WTC11 (cell line): ENCODE data around the gene SURF6. TPM values are rescaled to one million over a fixed set of nuclear protein-coding genes. Genes with fewer than 3 reads are reported as not detected.

Experiments used
- ATAC-seq: fragments of 200-7000 bp; cut with Tn5 transposase; 2 replicates; pipeline ENCODE4 v1.10.0; 2021; ENCODE audit warnings: mild to moderate bottlenecking, moderate library complexity
- CTCF ChIA-PET: fragments of 300-600 bp; sonication (Branson Sonifier 250); formaldehyde crosslinking; loops from one replicate; lab custom pipeline; 2021; ENCODE audit warnings: antibody characterized with exemption; lab: Charles Lee
- POLR2A ChIA-PET: fragments of 350-600 bp; sonication (Branson Sonifier 250); formaldehyde crosslinking; loops from one replicate; lab custom pipeline; 2021; ENCODE audit warnings: antibody characterized with exemption; lab: Charles Lee
- DNase-seq: peaks from one replicate; pipeline ENCODE4 v3.0.0; 2021; ENCODE audit warnings: low spot score
- H3K27ac Mint-ChIP-seq: 2 replicates; pipeline ENCODE4 v1.8.0; 2021; ENCODE audit warnings: mixed read lengths
- H3K27me3 Mint-ChIP-seq: 2 replicates; pipeline ENCODE4 v1.8.0; 2021; ENCODE audit warnings: low read depth, mild to moderate bottlenecking, moderate library complexity, mixed read lengths
- H3K36me3 Mint-ChIP-seq: 2 replicates; pipeline ENCODE4 v1.8.0; 2021; ENCODE audit warnings: mixed read lengths
- H3K4me1 Mint-ChIP-seq: 2 replicates; pipeline ENCODE4 v1.8.0; 2022; ENCODE audit warnings: mixed read lengths
- H3K4me3 Mint-ChIP-seq: 2 replicates; pipeline ENCODE4 v1.8.0; 2021; ENCODE audit warnings: mild to moderate bottlenecking, moderate library complexity, mixed read lengths
- H3K9me3 Mint-ChIP-seq: 2 replicates; pipeline ENCODE4 v1.8.0; 2021; ENCODE audit warnings: mixed read lengths
- JAZF1 ChIP-seq: fragments of 250-450 bp; sonication (Bioruptor Pico); IDR thresholded peaks from 2 replicates; pipeline ENCODE4 v1.9.0; 2021; ENCODE audit warnings: moderate library complexity, mild to moderate bottlenecking, inconsistent platforms
- JUN ChIP-seq: sonication (generic); formaldehyde crosslinking; IDR thresholded peaks from 2 replicates; pipeline ENCODE4 v1.8.0; 2023; ENCODE audit warnings: mild to moderate bottlenecking, missing genetic modification reagents
- KAT7 ChIP-seq: sonication (generic); formaldehyde crosslinking; IDR thresholded peaks from 2 replicates; pipeline ENCODE4 v1.8.1; 2023; ENCODE audit warnings: missing genetic modification reagents, mild to moderate bottlenecking, borderline replicate concordance
- NR2C2 ChIP-seq: sonication (generic); formaldehyde crosslinking; IDR thresholded peaks from 2 replicates; pipeline ENCODE4 v1.8.0; 2022; ENCODE audit warnings: mild to moderate bottlenecking, missing genetic modification reagents
- OVOL2 ChIP-seq: fragments of 250-450 bp; sonication (Bioruptor Pico); IDR thresholded peaks from 2 replicates; pipeline ENCODE4 v1.9.0; 2021; ENCODE audit warnings: mild to moderate bottlenecking, borderline replicate concordance
- RORB ChIP-seq: fragments of 250-450 bp; sonication (Bioruptor Pico); IDR thresholded peaks from 2 replicates; pipeline ENCODE4 v1.9.0; 2021; ENCODE audit warnings: mild to moderate bottlenecking
- SOX15 ChIP-seq: fragments of 250-450 bp; sonication (Bioruptor Pico); IDR thresholded peaks from 2 replicates; pipeline ENCODE4 v1.9.0; 2021; ENCODE audit warnings: mild to moderate bottlenecking
- ZNF138 ChIP-seq: sonication (generic); formaldehyde crosslinking; conservative IDR thresholded peaks from 2 replicates; pipeline ENCODE4 v1.8.1; 2022; ENCODE audit warnings: mild to moderate bottlenecking, moderate library complexity, missing genetic modification reagents
- ZNF263 ChIP-seq: sonication (generic); formaldehyde crosslinking; IDR thresholded peaks from 2 replicates; pipeline ENCODE4 v1.8.1; 2022; ENCODE audit warnings: low read depth, mild to moderate bottlenecking, moderate library complexity, missing genetic modification reagents
- total RNA-seq: library from RNA; stranded (reverse); gene quantifications from 3 replicates; pipeline ENCODE4 v1.2.3, GENCODE V29; 2021
- TF ChIP-seq, protein P1 (sequence below): sonication (generic); formaldehyde crosslinking; IDR thresholded peaks from 2 replicates; pipeline ENCODE4 v1.8.1; 2023; ENCODE audit warnings: mild to moderate bottlenecking, missing genetic modification reagents
- TF ChIP-seq, protein P2 (sequence below): sonication (generic); formaldehyde crosslinking; IDR thresholded peaks from 2 replicates; pipeline ENCODE4 v1.8.1; 2022; ENCODE audit warnings: missing genetic modification reagents, borderline replicate concordance
- TF ChIP-seq, protein P3 (sequence below): sonication (generic); formaldehyde crosslinking; IDR thresholded peaks from 2 replicates; pipeline ENCODE4 v1.8.0; 2022; ENCODE audit warnings: mild to moderate bottlenecking, missing genetic modification reagents
- TF ChIP-seq, protein P4 (sequence below): sonication (generic); formaldehyde crosslinking; IDR thresholded peaks from 2 replicates; pipeline ENCODE4 v1.8.1; 2023; ENCODE audit warnings: mild to moderate bottlenecking, moderate library complexity, missing genetic modification reagents
- TF ChIP-seq, protein P5 (sequence below): sonication (generic); formaldehyde crosslinking; IDR thresholded peaks from 2 replicates; pipeline ENCODE4 v1.8.0; 2023; ENCODE audit warnings: missing genetic modification reagents
- TF ChIP-seq, protein P6 (sequence below): fragments of 250-450 bp; sonication (Bioruptor Pico); IDR thresholded peaks from 2 replicates; pipeline ENCODE4 v2.1.2; 2022; ENCODE audit warnings: mild to moderate bottlenecking, moderate library complexity
- TF ChIP-seq, protein P7 (sequence below): fragments of 200-600 bp; IDR thresholded peaks from 2 replicates; pipeline ENCODE4 v1.8.0; 2022; ENCODE audit warnings: antibody characterized with exemption

Gene SURF6
- total RNA-seq, 1 experiment from 2014 or later: 67.2 TPM

DNA sequence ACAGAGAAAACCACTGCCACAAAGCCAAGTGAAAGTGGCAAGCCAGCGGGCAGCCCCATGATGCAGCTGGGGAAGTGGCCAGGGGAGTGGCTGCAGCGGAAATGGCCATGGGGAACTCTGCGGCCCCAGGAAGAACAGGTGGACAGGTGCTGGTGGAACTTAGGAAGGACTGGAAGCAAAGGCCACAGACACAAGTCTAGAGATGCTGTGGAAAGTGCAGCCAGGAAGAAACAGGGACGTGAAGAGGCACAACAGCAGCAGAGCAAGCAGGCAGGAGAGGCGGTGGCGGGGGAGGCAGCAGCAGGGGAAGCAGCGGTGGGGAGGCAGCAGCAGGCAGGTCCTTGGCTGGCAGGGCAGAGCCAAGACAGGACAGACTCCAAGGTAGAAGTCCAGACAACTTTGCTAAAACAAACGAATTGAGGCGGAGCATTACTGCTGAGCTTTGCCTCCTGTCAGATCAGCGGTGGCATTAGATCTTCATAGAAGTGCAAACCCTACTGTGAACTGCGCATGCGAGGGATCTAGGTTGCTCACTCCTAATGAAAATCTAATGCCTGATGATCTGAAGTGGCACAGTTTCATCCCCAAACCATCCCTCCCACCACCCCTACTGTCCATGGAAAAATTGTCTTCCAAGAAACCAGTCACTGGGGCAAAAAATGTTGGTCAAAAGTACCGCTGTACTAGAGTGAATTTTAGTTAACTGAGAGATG is 11.8 kb downstream of the SURF6 start:
- no peak overlapping the region for H3K4me3 Mint-ChIP-seq
- TF ChIP-seq, protein P1, sequence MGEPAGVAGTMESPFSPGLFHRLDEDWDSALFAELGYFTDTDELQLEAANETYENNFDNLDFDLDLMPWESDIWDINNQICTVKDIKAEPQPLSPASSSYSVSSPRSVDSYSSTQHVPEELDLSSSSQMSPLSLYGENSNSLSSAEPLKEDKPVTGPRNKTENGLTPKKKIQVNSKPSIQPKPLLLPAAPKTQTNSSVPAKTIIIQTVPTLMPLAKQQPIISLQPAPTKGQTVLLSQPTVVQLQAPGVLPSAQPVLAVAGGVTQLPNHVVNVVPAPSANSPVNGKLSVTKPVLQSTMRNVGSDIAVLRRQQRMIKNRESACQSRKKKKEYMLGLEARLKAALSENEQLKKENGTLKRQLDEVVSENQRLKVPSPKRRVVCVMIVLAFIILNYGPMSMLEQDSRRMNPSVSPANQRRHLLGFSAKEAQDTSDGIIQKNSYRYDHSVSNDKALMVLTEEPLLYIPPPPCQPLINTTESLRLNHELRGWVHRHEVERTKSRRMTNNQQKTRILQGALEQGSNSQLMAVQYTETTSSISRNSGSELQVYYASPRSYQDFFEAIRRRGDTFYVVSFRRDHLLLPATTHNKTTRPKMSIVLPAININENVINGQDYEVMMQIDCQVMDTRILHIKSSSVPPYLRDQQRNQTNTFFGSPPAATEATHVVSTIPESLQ (CRISPR knock-in tag): no peak
- TF ChIP-seq, protein P2, sequence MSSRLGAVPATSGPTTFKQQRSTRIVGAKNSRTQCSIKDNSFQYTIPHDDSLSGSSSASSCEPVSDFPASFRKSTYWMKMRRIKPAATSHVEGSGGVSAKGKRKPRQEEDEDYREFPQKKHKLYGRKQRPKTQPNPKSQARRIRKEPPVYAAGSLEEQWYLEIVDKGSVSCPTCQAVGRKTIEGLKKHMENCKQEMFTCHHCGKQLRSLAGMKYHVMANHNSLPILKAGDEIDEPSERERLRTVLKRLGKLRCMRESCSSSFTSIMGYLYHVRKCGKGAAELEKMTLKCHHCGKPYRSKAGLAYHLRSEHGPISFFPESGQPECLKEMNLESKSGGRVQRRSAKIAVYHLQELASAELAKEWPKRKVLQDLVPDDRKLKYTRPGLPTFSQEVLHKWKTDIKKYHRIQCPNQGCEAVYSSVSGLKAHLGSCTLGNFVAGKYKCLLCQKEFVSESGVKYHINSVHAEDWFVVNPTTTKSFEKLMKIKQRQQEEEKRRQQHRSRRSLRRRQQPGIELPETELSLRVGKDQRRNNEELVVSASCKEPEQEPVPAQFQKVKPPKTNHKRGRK (CRISPR knock-in tag): no peak
- TF ChIP-seq OVOL2 (CRISPR knock-in tag) (no peak), RORB (CRISPR knock-in tag) (no peak), SOX15 (no peak), JUN (CRISPR knock-in tag) (no peak), JAZF1 (no peak), ZNF263 (CRISPR knock-in tag) (no peak), KAT7 (CRISPR knock-in tag) (no peak), NR2C2 (CRISPR knock-in tag) (no peak), ZNF138 (no peak)
- TF ChIP-seq, protein P3, sequence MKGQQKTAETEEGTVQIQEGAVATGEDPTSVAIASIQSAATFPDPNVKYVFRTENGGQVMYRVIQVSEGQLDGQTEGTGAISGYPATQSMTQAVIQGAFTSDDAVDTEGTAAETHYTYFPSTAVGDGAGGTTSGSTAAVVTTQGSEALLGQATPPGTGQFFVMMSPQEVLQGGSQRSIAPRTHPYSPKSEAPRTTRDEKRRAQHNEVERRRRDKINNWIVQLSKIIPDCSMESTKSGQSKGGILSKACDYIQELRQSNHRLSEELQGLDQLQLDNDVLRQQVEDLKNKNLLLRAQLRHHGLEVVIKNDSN (CRISPR knock-in tag): no peak
- TF ChIP-seq, protein P4, sequence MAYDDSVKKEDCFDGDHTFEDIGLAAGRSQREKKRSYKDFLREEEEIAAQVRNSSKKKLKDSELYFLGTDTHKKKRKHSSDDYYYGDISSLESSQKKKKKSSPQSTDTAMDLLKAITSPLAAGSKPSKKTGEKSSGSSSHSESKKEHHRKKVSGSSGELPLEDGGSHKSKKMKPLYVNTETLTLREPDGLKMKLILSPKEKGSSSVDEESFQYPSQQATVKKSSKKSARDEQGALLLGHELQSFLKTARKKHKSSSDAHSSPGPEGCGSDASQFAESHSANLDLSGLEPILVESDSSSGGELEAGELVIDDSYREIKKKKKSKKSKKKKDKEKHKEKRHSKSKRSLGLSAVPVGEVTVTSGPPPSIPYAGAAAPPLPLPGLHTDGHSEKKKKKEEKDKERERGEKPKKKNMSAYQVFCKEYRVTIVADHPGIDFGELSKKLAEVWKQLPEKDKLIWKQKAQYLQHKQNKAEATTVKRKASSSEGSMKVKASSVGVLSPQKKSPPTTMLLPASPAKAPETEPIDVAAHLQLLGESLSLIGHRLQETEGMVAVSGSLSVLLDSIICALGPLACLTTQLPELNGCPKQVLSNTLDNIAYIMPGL (CRISPR knock-in tag): no peak
- TF ChIP-seq, protein P5, sequence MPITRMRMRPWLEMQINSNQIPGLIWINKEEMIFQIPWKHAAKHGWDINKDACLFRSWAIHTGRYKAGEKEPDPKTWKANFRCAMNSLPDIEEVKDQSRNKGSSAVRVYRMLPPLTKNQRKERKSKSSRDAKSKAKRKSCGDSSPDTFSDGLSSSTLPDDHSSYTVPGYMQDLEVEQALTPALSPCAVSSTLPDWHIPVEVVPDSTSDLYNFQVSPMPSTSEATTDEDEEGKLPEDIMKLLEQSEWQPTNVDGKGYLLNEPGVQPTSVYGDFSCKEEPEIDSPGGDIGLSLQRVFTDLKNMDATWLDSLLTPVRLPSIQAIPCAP (CRISPR knock-in tag): no peak
- TF ChIP-seq, protein P6, sequence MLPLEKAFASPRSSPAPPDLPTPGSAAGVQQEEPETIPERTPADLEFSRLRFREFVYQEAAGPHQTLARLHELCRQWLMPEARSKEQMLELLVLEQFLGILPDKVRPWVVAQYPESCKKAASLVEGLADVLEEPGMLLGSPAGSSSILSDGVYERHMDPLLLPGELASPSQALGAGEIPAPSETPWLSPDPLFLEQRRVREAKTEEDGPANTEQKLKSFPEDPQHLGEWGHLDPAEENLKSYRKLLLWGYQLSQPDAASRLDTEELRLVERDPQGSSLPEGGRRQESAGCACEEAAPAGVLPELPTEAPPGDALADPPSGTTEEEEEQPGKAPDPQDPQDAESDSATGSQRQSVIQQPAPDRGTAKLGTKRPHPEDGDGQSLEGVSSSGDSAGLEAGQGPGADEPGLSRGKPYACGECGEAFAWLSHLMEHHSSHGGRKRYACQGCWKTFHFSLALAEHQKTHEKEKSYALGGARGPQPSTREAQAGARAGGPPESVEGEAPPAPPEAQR (CRISPR knock-in tag): no peak
- TF ChIP-seq, protein P7, sequence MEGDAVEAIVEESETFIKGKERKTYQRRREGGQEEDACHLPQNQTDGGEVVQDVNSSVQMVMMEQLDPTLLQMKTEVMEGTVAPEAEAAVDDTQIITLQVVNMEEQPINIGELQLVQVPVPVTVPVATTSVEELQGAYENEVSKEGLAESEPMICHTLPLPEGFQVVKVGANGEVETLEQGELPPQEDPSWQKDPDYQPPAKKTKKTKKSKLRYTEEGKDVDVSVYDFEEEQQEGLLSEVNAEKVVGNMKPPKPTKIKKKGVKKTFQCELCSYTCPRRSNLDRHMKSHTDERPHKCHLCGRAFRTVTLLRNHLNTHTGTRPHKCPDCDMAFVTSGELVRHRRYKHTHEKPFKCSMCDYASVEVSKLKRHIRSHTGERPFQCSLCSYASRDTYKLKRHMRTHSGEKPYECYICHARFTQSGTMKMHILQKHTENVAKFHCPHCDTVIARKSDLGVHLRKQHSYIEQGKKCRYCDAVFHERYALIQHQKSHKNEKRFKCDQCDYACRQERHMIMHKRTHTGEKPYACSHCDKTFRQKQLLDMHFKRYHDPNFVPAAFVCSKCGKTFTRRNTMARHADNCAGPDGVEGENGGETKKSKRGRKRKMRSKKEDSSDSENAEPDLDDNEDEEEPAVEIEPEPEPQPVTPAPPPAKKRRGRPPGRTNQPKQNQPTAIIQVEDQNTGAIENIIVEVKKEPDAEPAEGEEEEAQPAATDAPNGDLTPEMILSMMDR: no peak
- TF ChIP-seq, all 79 proteins: peak for 0
- Mint-ChIP-seq H3K27ac (no peak overlapping the region), H3K36me3 (peaks cover 12% of the 10 kb centered on the region; the same call in 1 of the 2 replicates), H3K9me3 (peaks cover 39% of the 10 kb centered on the region), H3K4me1 (no peaks in the 10 kb centered on the region; the same call in 1 of the 2 replicates), H3K27me3 (peaks cover 18% of the 10 kb centered on the region)
- DNase-seq: no peak
- no peak for ATAC-seq
- ChIA-PET CTCF (no interaction called here), POLR2A (no interaction called here)
